GM18520 (cell line): Measurements from ENCODE around the gene NUP205.
"Not testable (repeated sequence)": the region's sequence is repeated elsewhere in the genome, so short reads cannot be mapped to it uniquely, and the experiment has no call there.

ENCODE experiments used
- ATAC-seq: cut with Tn5 transposase; IDR thresholded peaks from one replicate; pipeline ENCODE4 v1.9.1; 2021; ENCODE audit not compliant: unreplicated experiment

The NUP205 gene

DNA sequence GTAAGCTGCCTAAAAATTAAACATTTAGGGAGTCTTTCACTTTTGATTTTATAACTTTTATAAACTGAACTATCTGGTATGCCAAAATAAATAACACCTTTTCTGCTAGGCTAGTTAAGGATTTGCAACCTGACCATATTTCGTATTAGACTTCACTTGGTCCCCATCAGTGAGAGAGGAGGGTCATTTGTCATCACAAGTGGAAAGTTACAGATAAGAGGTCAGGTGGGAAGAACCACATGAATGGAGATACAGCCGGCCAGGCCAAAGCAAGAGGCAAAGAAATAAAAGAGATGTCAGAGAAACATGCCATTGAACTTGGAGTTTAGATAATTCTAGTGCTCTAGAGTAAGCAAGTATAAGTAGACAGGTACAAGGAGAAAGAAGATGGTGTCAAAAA lies 60.1 kb downstream of the NUP205 start:
- no peak for ATAC-seq

DNA sequence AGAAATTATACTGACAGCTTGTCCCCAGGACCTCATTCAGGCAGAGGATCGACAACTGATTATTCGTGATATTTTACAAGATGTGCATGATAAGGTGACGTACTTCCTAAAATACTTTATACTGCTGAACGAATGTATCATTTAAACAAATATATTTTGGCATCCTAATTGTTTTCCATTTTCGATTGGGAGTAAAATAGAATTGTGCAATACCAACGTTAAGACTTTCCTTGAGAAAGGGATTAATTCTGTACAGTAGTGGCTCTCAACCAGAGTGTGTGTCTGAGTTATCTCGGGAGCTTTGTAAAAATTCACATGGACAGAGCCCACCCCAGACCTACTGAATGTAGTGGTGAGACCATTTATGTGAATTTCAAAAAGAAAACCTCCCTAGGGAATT lies 60.8 kb downstream of the NUP205 start:
- no peak for ATAC-seq

DNA sequence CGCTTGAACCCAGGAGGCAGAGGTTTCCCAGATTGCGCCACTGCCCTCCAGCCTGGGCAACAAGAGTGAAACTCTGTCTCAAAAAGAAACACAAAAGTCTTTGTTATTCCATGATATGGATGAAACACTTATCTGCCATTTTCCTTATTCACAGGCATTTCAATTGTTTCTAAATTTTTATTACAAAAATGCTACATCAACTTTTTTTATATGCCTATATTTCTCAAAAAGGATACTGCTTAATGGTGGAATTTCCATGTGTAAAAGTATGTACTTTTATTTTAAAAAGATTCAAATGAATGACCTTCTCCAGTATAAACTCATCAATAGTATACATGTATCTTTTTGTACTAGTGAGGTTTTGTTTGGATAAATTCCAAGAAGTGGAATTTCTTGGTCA lies 62.7 kb downstream of the NUP205 start:
- no peak for ATAC-seq

GRCh38 chr7:135620980-135621850 lies 63.5 kb downstream of the NUP205 start:
- ATAC-seq = no peak

- no peak for ATAC-seq
Observed at GRCh38 chr7:135634191-135634878, 76.6 kb downstream of the NUP205 start.

DNA sequence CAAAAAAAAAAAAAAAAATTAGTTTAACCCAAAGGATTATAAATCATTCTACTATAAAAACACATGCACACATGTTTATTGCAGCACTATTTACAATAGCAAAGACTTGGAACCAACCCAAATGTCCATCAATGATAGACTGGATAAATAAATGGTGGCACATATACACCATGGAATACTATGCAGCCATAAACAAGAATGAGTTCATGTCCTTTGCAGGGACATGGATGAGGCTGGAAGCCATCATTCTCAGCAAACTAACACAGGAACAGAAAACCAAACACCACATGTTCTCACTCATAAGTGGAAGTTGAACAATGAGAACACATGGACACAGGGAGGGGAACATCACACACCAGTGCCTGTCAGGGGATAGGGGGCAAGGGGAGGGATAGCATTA lies 82.0 kb downstream of the NUP205 start:
- ATAC-seq = not testable (repeated sequence)

DNA sequence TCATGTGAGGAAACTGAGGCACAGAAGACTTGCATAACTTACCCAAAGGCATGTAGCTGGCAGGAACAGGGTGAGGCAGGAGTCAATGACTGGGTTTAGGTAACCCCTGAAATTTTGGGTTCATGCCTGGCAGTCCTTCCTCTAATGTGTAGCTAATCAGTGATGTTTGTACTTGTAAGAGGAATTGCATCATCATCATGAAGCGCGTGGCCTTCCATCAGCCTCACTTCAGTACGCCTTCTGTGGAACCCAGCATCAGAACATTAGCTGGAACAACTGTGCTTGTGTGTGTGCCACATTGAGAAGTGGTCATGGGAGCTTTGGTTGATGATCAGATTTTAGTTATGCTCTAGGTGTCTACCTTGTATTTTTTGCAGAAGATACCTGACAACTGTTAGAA lies 86.4 kb downstream of the NUP205 start:
- ATAC-seq = no peak

- no peak for ATAC-seq
Observed at GRCh38 chr7:135644729-135645128, 87.0 kb downstream of the NUP205 start.

DNA sequence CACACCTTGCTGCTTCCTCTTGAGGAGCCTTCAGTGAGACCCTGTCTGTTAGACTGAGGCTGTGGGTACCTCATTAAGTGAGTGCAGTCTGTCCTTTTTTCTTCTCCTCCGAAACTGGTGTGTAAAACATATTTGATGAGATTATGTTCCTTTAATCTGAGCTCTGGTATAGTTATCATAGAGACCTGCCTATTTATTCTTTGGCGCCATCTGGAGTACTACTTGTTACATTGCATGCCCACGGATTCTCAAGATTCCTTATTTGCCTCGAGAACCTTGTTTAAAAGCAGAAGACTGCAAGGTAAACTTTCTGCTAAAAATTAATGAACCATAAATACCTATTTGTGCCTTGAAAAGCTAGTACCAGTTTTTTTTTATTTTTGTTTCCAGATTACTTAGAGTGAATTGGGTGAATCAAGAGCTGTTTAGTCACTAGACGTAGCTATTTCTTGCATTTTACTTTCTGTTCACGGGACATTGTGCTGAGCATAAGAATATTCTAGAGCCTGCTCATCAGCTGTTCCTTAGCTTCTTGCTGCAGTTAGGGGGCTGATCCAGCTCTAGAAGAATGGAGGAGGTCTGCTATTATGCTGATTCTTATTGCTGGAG lies 87.7 kb downstream of the NUP205 start:
- ATAC-seq = no peak

- no peak for ATAC-seq
Observed at GRCh38 chr7:135647755-135648154, 90.0 kb downstream of the NUP205 start.

- ATAC-seq = no peak
Observed at GRCh38 chr7:135648235-135648634, 90.5 kb downstream of the NUP205 start.

DNA sequence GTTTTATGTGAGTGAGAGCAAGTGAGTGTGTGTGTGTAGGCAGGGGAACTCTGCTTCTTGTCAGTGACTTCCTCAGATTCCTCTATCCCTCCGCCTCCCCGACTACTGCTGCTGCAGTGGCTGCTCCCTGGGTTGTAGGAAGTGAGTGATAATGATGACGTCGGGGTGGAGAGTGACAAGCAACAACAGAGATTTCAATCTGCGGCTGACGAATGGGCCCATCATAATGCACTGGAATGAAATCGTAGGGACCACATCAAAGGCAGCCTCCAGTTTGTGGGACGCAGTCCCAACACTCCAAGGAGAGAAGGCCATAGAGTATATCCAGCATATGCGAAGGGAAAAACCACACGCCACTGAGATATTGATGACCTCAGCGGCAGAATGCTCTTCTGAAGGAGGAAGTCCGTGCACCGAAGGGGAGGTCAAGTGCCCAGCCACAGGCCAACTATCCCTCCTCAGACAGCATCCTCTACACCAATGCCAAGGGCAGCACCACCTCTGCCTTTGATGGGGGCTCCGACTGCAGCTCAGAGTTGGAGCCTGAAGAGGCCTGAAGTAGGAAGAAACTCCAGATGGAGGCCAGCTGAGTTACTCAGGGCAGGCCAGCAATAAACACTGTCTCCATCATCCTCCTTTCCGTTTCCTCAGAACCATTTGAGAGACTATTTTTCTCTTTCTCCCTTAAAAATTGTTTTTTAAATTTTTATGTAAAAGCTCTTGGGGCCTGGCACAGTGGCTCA lies 93.3 kb downstream of the NUP205 start:
- ATAC-seq = no peak

GRCh38 chr7:135653340-135654080 lies 95.8 kb downstream of the NUP205 start:
- ATAC-seq = no peak

DNA sequence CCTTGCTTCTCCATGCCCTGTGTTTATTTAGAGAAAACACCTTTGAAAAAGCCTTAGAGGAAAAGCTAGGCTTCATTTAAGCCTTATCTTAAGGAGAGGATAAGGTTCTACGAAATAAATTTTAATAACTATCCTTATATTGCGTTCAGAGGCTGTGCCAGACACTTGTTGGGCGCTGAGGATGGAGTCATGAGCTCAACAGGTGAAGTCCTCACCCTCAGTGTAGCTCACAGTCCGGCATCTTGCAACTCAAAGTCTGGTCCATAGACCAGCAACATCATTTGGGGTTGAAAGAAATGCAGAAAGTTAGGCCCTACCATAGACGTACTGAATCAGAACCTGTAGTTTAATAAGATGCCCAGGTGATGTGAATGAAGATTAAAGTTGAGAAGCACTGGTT lies 100.8 kb downstream of the NUP205 start:
- no peak for ATAC-seq

DNA sequence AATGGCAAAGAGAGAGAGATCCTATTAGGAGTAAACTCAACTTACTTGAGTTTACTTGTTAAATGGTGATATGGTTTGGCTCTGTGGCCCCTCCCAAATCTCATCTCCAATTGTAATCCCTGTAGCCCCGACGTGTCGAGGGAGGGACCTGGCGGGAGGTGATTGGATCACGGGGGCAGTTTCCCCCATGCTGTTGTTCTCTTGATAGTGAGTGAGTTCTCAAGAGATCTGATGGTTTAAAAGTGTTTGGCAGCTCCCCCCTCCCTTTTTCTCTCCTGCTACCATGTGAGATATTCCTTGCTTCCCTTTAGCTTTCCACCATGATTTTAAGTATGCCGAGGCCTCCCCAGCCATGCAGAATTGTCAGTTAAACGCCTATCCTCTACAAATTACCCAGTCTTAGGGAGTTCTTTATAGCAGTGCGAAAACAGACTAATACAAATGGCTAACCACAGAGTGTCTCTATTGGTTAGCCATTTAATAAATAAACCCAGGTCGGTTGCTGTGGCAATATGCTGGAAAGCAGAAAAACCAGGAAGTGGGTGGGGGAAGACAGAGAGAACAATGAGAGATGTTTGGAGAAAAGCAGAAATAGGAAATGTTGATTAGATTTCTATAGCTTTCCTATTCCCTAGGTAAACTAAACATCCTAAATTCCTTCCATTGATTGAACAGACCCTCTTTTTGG lies 101.6 kb downstream of the NUP205 start:
- no peak for ATAC-seq

GRCh38 chr7:135661311-135662122 lies 103.8 kb downstream of the NUP205 start:
- no peak for ATAC-seq

GRCh38 chr7:135662123-135662372 lies 104.3 kb downstream of the NUP205 start:
- no peak for ATAC-seq

- ATAC-seq = peak; percentile 87
Observed at GRCh38 chr7:135662373-135663114, 104.8 kb downstream of the NUP205 start, which contains the start of gene STMP1. Gene STMP1, plus strand, starts transcription at chr7:135662514.
